Measurements from ENCODE around the gene NDUFAF3.
A peak's percentile ranks its signal among the peaks of the same experiment; 100 is the strongest.

Gene NDUFAF3

DNA sequence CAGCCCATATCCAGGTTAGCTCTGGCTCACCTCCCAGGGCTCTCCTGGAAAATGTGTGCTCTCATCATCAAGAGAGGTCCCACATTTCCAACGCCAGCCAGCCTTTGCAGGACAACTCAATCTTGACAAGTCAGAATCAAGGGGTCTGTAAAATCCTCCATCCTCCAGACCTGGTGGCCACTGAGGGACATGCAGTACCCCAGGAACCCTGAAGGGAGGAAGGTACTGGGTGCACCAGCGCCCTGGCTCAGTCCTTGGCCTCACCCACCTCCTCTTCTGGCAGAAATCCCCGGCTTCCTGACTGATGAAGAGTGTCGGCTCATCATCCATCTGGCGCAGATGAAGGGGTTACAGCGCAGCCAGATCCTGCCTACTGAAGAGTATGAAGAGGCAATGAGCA, 20.8 kb upstream of the NDUFAF3 start:
- TF ChIP-seq, protein P1, sequence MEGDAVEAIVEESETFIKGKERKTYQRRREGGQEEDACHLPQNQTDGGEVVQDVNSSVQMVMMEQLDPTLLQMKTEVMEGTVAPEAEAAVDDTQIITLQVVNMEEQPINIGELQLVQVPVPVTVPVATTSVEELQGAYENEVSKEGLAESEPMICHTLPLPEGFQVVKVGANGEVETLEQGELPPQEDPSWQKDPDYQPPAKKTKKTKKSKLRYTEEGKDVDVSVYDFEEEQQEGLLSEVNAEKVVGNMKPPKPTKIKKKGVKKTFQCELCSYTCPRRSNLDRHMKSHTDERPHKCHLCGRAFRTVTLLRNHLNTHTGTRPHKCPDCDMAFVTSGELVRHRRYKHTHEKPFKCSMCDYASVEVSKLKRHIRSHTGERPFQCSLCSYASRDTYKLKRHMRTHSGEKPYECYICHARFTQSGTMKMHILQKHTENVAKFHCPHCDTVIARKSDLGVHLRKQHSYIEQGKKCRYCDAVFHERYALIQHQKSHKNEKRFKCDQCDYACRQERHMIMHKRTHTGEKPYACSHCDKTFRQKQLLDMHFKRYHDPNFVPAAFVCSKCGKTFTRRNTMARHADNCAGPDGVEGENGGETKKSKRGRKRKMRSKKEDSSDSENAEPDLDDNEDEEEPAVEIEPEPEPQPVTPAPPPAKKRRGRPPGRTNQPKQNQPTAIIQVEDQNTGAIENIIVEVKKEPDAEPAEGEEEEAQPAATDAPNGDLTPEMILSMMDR (IDR thresholded peaks at IDR 0.05; ENCODE audit: borderline replicate concordance, control extremely low read depth, extremely low read depth, insufficient read depth, missing control alignments): no peak
- no peak for DNase-seq (ENCODE audit: low spot score)
- in situ Hi-C loops (cut with MboI; ENCODE audit: low sequenced_read_pairs, unreplicated experiment): no loop called here

DNA sequence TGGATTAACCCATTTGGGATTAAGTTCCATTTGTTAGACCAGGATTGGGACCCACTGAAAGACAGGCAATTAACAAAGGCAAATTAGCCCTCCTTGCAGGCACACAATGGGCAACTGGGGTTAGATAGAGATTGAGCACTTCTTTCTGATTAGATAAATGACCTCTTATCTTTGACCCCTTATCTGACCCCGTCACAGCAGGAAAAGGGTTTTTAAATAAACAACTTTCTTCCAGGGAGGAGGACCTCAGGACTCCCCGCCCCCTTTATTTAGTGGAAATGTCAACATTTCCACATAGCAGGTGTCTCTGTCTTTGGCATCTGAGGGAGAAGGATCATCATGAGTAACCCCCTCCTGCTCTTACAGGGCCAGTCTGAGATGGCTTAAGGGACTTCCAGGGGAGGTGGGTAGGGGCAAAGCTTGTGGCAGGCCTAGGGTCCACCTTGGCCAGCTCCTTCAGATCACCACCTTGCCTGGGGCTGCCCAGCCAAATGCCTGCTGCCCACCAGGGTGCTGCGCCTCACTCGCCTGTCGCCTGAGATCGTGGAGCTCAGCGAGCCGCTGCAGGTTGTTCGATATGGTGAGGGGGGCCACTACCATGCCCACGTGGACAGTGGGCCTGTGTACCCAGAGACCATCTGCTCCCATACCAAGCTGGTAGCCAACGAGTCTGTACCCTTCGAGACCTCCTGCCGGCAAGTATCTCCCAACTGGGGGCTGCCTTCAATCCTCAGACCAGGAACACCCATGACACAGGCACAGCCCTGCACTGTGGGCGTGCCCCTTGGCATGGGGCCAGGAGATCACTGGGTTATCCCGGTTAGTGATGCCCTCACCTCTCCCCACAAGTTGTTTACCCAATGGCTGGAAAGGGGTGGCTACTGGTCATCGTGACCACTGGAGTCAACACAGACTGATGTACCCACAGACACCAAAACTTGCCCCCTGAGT, 17.3 kb upstream of the NDUFAF3 start:
- DNase-seq (ENCODE audit: low spot score): no peak
- TF ChIP-seq, protein P1 (IDR thresholded peaks at IDR 0.05; ENCODE audit: borderline replicate concordance, control extremely low read depth, extremely low read depth, insufficient read depth, missing control alignments): no peak
- in situ Hi-C loops (cut with MboI; ENCODE audit: low sequenced_read_pairs, unreplicated experiment): no loop called here

DNA sequence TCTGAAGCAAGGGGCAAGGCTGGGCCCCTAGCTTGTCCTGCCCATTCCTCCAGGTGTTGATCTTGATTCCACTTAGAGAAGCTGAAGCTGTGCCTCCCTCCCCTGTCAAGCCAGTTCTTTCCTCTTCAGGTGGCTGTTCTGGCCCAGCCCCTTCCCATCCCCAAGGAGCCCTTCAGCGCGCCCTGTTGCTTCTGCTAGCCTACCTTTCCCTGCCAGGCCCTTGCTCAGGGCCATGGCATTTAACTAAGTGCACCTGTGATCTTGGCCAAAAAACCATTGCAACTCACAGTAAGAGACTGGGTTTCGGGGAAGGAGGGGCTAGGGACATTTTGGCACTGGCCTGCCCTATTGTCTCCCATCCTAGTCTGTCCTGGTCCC, 16.6 kb upstream of the NDUFAF3 start:
- TF ChIP-seq, protein P1 (IDR thresholded peaks at IDR 0.05; ENCODE audit: borderline replicate concordance, control extremely low read depth, extremely low read depth, insufficient read depth, missing control alignments): no peak
- in situ Hi-C loops (cut with MboI; ENCODE audit: low sequenced_read_pairs, unreplicated experiment): no loop called here
- no peak for DNase-seq (ENCODE audit: low spot score)

DNA sequence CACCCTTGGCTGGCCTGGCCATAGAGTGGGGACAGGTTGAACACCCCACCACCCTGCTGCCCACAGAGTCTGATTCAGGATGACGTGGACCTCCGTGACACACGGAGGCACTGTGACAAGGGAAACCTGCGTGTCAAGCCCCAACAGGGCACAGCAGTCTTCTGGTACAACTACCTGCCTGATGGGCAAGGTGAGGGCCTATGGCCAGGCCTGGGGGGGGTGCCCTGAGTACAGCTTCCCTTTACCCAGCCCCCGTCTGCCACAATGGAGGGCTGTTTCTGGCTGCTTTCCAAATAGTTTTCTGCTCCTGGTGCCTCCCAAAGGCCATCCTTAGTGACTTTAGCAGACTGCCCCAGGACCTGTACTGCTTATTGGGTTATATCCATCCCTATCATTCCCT, 15.9 kb upstream of the NDUFAF3 start:
- in situ Hi-C loops (cut with MboI; ENCODE audit: low sequenced_read_pairs, unreplicated experiment): no loop called here
- TF ChIP-seq, protein P1 (IDR thresholded peaks at IDR 0.05; ENCODE audit: borderline replicate concordance, control extremely low read depth, extremely low read depth, insufficient read depth, missing control alignments): no peak
- no peak for DNase-seq (ENCODE audit: low spot score)

DNA sequence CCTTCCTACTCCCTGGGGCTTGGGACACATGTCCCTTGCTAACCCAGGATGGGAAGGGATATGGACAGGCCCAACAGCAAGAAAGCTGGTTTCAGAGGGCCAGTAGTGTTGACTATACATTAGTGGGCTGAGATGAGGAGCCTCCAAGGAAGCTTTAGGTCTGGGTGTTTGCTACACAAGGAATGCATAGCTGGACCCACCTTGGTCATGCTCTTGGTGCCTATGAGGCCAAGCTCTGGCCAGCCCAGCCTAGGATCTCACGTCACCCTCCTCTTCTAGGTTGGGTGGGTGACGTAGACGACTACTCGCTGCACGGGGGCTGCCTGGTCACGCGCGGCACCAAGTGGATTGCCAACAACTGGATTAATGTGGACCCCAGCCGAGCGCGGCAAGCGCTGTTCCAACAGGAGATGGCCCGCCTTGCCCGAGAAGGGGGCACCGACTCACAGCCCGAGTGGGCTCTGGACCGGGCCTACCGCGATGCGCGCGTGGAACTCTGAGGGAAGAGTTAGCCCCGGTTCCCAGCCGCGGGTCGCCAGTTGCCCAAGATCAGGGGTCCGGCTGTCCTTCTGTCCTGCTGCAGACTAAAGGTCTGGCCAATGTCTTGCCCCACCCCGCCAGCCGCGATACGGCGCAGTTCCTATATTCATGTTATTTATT, 15.4 kb upstream of the NDUFAF3 start:
- in situ Hi-C loops (cut with MboI; ENCODE audit: low sequenced_read_pairs, unreplicated experiment): no loop called here
- DNase-seq (ENCODE audit: low spot score): no peak
- TF ChIP-seq, protein P1 (IDR thresholded peaks at IDR 0.05; ENCODE audit: borderline replicate concordance, control extremely low read depth, extremely low read depth, insufficient read depth, missing control alignments): no peak

DNA sequence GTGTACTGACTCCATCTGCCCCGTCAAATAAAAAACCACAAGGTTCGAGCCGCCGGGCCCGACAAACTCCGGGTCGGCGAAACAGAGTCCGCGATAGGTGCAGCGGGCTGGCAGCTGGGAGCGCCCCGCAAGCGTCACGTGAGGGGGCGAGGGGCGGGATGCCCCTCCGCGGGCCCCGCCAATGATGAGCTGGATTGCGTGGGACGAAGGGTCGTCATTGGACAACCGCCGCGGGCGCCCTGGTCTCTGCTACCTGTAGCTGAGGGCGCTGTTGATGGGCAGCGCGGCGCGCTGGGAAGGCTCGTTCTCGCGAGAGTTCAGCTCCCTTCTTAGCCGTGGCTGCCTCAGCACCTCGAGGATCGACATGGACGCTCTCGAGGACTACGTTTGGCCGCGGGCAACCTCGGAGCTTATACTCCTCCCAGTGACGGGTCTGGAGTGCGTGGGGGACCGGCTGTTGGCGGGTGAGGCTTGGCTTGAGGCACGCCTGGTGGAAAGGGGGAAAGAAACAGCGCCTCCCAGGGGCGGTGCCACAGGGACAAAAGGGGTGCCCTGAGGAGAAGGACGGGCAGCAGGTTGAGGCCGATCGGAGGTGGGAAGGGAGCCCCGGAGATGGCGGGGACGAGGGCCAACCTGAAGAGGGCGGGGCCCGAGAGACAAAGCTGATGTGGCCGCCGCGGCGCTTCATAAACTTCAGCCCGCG, 14.7 kb upstream of the NDUFAF3 start, which contains the start of gene WDR6:
TSS of gene WDR6 (plus strand) at position 324 of the 703 bp plus-strand sequence. CDS start at position 365, 41 bp downstream.
- in situ Hi-C loops (cut with MboI; ENCODE audit: low sequenced_read_pairs, unreplicated experiment): no loop called here
- TF ChIP-seq, protein P1 (IDR thresholded peaks at IDR 0.05; ENCODE audit: borderline replicate concordance, control extremely low read depth, extremely low read depth, insufficient read depth, missing control alignments): peak; percentile 29
- DNase-seq (ENCODE audit: low spot score): peak; percentile 98
